Testis (tissue), 2 donors: ENCODE measurements around the gene FAM174C.

Experiments used
- POLR2A ChIP-seq: fragments of 450-650 bp; IDR thresholded peaks from one replicate; pipeline ENCODE4 v1.6.1; 2017; ENCODE audit warnings: antibody characterized with exemption, mild to moderate bottlenecking, moderate library complexity
- TF ChIP-seq, protein P1 (sequence below), 3 experiments: fragments of 450-650 bp in 2 of 3; fragments of 200-600 bp in 1 of 3; sonication (generic) in 1 of 3; IDR thresholded peaks; one replicate each; pipeline ENCODE4 v1.5.1; 2016 to 2019; ENCODE audit warnings: antibody characterized with exemption in 3 of 3, mild to moderate bottlenecking in 2 of 3, moderate library complexity in 1 of 3

DNA sequence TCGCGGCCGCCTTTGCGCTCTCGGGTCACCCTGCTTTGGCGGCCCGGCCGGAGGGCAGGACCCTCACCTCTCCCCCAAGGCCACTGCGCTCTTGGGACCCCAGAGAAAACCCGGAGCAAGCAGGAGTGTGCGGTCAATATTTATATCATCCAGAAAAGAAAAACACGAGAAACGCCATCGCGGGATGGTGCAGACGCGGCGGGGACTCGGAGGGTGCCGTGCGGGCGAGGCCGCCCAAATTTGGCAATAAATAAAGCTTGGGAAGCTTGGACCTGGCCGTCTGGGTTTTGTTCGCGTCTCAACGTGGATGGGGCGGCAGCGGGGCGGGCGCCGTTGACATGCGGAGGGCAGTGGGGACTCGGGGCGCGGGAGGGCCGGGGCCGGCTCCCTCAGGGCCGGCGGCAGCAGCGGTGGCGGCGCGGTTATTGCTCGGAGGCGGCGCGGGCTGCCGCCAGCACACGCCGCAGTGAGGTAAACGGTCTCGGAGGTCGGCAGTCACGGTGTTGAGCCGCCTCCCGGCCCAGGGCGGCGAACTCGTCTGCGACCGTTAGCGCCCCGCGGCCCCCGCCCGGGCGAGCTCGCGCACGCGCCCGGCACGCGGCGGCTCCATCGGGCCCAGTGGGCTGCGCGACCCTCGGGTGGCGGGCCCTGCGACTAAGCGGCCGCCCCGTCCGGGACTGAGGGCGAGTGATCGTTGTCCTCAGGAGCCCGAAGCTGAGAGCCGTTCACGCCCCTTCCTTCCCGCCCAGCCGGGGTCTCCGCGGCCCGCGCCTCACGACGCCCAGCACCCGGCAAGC is 47.0 kb upstream of the FAM174C start:
- TF ChIP-seq, protein P1, sequence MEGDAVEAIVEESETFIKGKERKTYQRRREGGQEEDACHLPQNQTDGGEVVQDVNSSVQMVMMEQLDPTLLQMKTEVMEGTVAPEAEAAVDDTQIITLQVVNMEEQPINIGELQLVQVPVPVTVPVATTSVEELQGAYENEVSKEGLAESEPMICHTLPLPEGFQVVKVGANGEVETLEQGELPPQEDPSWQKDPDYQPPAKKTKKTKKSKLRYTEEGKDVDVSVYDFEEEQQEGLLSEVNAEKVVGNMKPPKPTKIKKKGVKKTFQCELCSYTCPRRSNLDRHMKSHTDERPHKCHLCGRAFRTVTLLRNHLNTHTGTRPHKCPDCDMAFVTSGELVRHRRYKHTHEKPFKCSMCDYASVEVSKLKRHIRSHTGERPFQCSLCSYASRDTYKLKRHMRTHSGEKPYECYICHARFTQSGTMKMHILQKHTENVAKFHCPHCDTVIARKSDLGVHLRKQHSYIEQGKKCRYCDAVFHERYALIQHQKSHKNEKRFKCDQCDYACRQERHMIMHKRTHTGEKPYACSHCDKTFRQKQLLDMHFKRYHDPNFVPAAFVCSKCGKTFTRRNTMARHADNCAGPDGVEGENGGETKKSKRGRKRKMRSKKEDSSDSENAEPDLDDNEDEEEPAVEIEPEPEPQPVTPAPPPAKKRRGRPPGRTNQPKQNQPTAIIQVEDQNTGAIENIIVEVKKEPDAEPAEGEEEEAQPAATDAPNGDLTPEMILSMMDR (IDR thresholded peaks at IDR 0.05): no peak
- TF ChIP-seq POLR2A: no peak
